ENCODE measurements around the gene RASA3. TPM values are rescaled to one million over a fixed set of nuclear protein-coding genes. Genes with fewer than 3 reads are reported as not detected.

Gene RASA3
- total RNA-seq, 1 experiment from 2014 or later = 9.1 TPM

DNA sequence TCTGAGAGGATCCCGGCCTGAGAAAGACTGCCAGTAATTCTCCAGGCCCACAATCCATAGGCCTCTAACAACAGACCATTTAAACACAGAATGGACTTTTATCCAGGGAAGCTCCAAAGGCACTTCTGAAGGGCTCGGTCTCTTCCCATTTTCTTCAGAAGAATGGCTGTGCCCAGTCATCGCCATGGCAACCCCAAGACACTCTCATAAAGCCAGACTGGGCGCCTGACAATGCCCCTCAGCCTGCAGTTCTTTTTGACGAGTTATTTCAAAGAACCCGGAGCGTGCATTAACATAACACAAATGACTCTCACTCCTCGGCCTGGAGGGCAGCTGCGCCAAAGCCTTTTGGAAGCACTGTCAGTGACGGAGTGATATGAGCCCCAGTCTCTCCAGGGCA lies 61.0 kb downstream of the RASA3 start:
- POLR2A ChIA-PET = no interaction called here
- H3K27ac Mint-ChIP-seq (ENCODE audit: low read depth, unreplicated experiment) = no peak overlapping the region

GRCh38 chr13:114070098-114070799 lies 62.2 kb downstream of the RASA3 start:
- H3K36me3 Mint-ChIP-seq (ENCODE audit: insufficient read depth, unreplicated experiment) = peaks cover 16% of the 10 kb centered on the region
- H3K27ac Mint-ChIP-seq (ENCODE audit: low read depth, unreplicated experiment) = no peak overlapping the region
- TF ChIP-seq, protein P1, sequence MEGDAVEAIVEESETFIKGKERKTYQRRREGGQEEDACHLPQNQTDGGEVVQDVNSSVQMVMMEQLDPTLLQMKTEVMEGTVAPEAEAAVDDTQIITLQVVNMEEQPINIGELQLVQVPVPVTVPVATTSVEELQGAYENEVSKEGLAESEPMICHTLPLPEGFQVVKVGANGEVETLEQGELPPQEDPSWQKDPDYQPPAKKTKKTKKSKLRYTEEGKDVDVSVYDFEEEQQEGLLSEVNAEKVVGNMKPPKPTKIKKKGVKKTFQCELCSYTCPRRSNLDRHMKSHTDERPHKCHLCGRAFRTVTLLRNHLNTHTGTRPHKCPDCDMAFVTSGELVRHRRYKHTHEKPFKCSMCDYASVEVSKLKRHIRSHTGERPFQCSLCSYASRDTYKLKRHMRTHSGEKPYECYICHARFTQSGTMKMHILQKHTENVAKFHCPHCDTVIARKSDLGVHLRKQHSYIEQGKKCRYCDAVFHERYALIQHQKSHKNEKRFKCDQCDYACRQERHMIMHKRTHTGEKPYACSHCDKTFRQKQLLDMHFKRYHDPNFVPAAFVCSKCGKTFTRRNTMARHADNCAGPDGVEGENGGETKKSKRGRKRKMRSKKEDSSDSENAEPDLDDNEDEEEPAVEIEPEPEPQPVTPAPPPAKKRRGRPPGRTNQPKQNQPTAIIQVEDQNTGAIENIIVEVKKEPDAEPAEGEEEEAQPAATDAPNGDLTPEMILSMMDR (IDR thresholded peaks at IDR 0.05; ENCODE audit: unreplicated experiment) = no peak
- H3K4me1 Mint-ChIP-seq (ENCODE audit: insufficient read depth, unreplicated experiment) = peaks cover 24% of the 10 kb centered on the region
- ChIA-PET POLR2A (no interaction called here), CTCF (no interaction called here)
- no peak for DNase-seq (ENCODE audit: unreplicated experiment)
- H3K9me3 Mint-ChIP-seq (ENCODE audit: unreplicated experiment) = no peaks in the 10 kb centered on the region
- BruUV-seq (replicated peaks) = no TSS peak
- no peak overlapping the region for H3K4me3 Mint-ChIP-seq (ENCODE audit: unreplicated experiment)
- intact Hi-C loops (cut with micrococcal nuclease) = no loop called here
- H3K27me3 Mint-ChIP-seq (ENCODE audit: insufficient read depth, unreplicated experiment) = no peaks in the 10 kb centered on the region

More for the DNA sequence above, 61.0 kb downstream of the RASA3 start:
- peaks cover 14% of the 10 kb centered on the region for H3K36me3 Mint-ChIP-seq (ENCODE audit: insufficient read depth, unreplicated experiment)
- no peaks in the 10 kb centered on the region for H3K27me3 Mint-ChIP-seq (ENCODE audit: insufficient read depth, unreplicated experiment)
- BruUV-seq (replicated peaks) = no TSS peak
- H3K9me3 Mint-ChIP-seq (ENCODE audit: unreplicated experiment) = no peaks in the 10 kb centered on the region
- CTCF ChIA-PET = interaction anchor here (0.5 kb wide), 2 partner anchors 41 to 125 kb away, joined by 3 read pairs; no protein-coding TSS in a partner anchor
- no peak overlapping the region for H3K4me3 Mint-ChIP-seq (ENCODE audit: unreplicated experiment)
- intact Hi-C loops (cut with micrococcal nuclease) = no loop called here
- H3K4me1 Mint-ChIP-seq (ENCODE audit: insufficient read depth, unreplicated experiment) = peaks cover 12% of the 10 kb centered on the region
- TF ChIP-seq, protein P1 (IDR thresholded peaks at IDR 0.05; ENCODE audit: unreplicated experiment) = no peak
- DNase-seq (ENCODE audit: unreplicated experiment) = no peak

DNA sequence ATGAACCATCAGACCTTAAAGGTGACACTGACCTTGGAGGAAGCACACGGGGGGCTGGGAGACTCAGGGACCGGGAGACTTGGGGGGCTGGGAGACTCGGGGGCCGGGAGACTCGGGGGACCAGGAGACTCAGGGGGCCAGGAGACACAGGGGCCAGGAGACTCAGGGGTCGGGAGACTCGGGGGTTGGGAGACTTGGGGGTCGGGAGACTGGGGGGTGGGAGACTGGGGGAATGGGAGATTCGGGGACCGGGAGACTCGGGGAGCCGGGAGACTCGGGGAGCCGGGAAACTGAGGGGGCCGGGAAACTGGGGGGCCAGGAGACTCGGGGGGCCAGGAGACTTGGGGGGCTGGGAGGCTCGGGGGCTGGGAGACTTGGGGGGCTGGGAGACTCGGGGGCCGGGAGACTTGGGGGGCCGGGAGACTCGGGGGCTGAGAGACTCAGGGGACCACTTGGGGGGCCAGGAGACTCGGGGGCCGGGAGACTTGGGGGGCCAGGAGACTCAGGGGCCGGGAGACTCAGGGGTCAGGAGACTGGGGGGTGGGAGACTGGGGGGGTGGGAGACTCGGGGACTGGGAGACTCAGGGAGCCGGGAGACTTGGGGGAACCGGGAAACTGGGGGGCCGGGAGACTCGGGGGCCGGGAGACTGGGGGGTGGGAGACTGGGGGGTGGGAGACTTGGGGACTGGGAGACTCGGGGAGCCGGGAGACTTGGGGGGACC lies 62.9 kb downstream of the RASA3 start:
- H3K27me3 Mint-ChIP-seq (ENCODE audit: insufficient read depth, unreplicated experiment) = no peaks in the 10 kb centered on the region
- TF ChIP-seq, protein P1 (IDR thresholded peaks at IDR 0.05; ENCODE audit: unreplicated experiment) = no peak
- H3K36me3 Mint-ChIP-seq (ENCODE audit: insufficient read depth, unreplicated experiment) = peaks cover 19% of the 10 kb centered on the region
- H3K9me3 Mint-ChIP-seq (ENCODE audit: unreplicated experiment) = no peaks in the 10 kb centered on the region
- DNase-seq (ENCODE audit: unreplicated experiment) = no peak
- H3K4me3 Mint-ChIP-seq (ENCODE audit: unreplicated experiment) = no peak overlapping the region
- no peak overlapping the region for H3K27ac Mint-ChIP-seq (ENCODE audit: low read depth, unreplicated experiment)
- H3K4me1 Mint-ChIP-seq (ENCODE audit: insufficient read depth, unreplicated experiment) = peaks cover 30% of the 10 kb centered on the region
- ChIA-PET POLR2A (no interaction called here), CTCF (no interaction called here)
- BruUV-seq (replicated peaks) = no TSS peak
- intact Hi-C loops (cut with micrococcal nuclease) = no loop called here

- ChIA-PET POLR2A (no interaction called here), CTCF (no interaction called here)
- peaks cover 19% of the 10 kb centered on the region for H3K36me3 Mint-ChIP-seq (ENCODE audit: insufficient read depth, unreplicated experiment)
- intact Hi-C loops (cut with micrococcal nuclease) = no loop called here
- H3K27ac Mint-ChIP-seq (ENCODE audit: low read depth, unreplicated experiment) = no peak overlapping the region
- H3K27me3 Mint-ChIP-seq (ENCODE audit: insufficient read depth, unreplicated experiment) = no peaks in the 10 kb centered on the region
- peaks cover 38% of the 10 kb centered on the region for H3K4me1 Mint-ChIP-seq (ENCODE audit: insufficient read depth, unreplicated experiment)
- H3K9me3 Mint-ChIP-seq (ENCODE audit: unreplicated experiment) = no peaks in the 10 kb centered on the region
- TF ChIP-seq, protein P1 (IDR thresholded peaks at IDR 0.05; ENCODE audit: unreplicated experiment) = no peak
- DNase-seq (ENCODE audit: unreplicated experiment) = peak; percentile 20
- no TSS peak for BruUV-seq (replicated peaks)
- H3K4me3 Mint-ChIP-seq (ENCODE audit: unreplicated experiment) = no peak overlapping the region
Observed at GRCh38 chr13:114068656-114069318, 63.6 kb downstream of the RASA3 start.

All from MCF 10A (cell line).